PC-9 (cell line): Measurements from ENCODE around the gene CAMTA1.

ENCODE experiments used
- CTCF ChIP-seq: fragments of 200-600 bp; sonication (generic); conservative IDR thresholded peaks from 2 replicates; pipeline ENCODE4 v1.6.1; 2017; ENCODE audit warnings: mixed run types, antibody characterized with exemption, mild to moderate bottlenecking, moderate library complexity
- EZH2 ChIP-seq: fragments of 200-600 bp; sonication (generic); IDR thresholded peaks from 2 replicates; pipeline ENCODE4 v1.8.0; 2017; ENCODE audit warnings: antibody characterized with exemption, low read depth

GRCh38 chr1:7579831-7580804 lies 794.9 kb downstream of the CAMTA1 start:
- TF ChIP-seq CTCF (no peak), EZH2 (no peak)
